Measurements from ENCODE around the gene BICC1. TPM values are rescaled to one million over a fixed set of nuclear protein-coding genes. Genes with fewer than 3 reads are reported as not detected.
A peak's percentile ranks its signal among the peaks of the same experiment; 100 is the strongest.

BICC1 gene
- total RNA-seq, 1 experiment from 2014 or later: 39.1 TPM

DNA sequence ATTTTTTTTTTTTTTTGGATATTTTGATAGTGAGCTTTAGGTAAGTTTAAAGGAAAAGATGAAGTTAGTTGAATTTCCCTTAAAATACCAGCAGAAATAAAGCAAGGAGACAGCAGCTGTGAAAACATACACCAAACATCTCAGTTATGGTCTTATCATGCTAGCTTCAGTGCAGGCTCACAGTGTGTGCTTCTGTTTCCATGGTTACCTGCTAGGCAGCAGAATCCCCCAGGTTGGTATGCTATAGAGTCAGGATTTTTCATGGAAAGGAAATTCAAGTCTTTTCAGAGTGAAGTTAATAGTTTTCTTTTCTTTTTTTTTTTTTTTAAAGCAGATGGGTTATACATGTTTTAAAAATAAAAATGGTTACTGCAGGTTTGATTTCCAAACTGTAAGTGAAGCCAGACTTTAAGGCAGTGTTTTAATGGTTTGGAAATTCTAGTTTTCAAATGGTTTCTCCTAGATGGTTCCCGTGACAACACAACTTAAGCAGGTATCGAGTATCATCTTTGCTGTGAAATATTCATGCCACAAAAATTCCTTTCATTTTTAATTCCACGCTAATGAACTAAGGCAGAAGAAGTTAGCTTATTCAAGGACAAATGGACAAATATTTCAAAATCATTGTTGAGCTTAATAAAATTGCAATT, 230.9 kb downstream of the BICC1 start:
- DNase-seq (ENCODE audit: low read depth): peak; percentile 60

DNA sequence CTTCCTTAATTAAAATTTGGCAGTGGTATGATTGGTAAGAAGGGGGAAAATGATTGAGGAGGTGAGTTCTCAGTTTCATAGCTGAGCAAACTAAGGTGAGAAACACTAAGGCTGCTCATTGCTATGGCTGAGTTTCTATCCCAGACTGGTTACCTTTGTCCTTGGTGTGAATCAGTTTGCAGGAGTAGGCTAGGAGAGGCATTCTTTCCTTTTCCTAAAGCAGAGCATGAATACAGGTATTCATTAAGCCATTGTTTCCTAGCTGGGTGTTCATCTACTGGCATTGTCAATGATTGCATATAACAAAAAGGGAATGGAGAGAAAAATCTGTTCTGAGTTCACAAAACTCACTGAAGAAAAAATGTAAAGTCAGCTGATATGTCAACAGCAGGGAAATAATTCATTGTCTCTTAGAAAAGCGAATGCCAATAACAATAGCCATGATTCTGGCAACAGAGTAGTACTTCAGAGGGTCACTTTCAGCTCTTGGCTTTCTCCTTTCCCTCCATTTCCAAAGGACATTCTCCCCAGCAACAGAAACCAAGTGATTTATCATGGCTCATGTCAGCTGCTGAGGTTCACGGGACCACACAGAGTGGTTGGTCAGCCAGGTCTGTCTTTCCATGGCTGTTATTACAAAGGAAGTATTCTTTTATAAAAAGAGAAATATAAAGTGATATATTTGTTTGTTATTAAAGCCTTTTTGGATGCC, 234.0 kb downstream of the BICC1 start:
- peak; percentile 30 for DNase-seq (ENCODE audit: low read depth)

GRCh38 chr10:58747687-58748086, 235.0 kb downstream of the BICC1 start:
- peak; percentile 38 for DNase-seq (ENCODE audit: low read depth)

DNA sequence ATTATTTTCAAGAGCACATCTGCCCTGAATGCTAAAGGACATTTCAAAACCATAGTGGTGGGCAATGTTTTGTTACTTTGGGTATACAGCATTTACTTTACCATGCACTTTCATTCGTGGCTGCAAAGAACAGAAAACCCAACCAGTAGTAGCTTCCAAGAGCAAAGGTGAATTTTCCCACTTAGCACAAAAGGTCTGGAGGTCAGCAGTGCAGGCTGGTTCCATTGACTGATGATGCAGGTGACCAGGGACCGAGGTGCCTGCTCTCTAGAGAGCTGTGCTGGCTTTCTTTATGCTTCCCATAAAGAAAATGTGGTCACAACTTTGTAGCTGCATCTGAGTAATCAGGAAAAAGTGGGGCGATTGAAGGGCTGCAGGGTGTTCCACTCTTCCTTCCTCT, 240.0 kb downstream of the BICC1 start:
- no peak for DNase-seq (ENCODE audit: low read depth)

DNA sequence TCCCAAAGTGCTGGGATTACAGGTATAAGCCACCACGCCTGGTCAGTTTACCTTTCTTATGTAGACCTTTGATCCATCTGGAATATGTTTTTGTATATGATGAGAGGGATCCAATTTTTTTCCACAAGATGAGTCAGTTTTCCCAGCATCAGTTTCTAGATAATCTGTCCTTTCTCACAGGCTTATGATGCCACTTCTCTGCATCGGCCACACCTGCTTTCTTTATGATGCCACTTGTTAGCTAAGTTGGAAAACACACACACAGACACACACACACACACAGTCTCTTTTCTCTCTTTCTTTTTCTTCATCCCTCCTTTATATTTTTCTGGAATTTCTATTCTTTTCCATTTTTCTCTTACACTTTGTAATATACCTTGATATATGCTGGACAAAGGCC, 240.8 kb downstream of the BICC1 start:
- no peak for DNase-seq (ENCODE audit: low read depth)

GRCh38 chr10:58754469-58755339, 242.0 kb downstream of the BICC1 start:
- no peak for DNase-seq (ENCODE audit: low read depth)

DNA sequence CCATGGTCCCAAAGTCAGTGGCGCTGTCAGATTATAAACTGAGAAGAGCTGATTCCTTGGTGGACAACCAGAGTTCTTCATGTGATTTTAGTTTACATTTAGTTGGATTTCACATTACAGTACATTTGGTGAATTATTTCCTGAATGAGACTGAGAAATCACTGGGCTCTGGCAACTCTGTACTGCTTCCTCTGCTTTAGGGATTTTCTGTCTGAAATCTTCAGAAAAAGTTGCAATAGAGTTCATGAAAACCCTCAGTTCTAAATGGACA, 242.6 kb downstream of the BICC1 start:
- no peak for DNase-seq (ENCODE audit: low read depth)

DNA sequence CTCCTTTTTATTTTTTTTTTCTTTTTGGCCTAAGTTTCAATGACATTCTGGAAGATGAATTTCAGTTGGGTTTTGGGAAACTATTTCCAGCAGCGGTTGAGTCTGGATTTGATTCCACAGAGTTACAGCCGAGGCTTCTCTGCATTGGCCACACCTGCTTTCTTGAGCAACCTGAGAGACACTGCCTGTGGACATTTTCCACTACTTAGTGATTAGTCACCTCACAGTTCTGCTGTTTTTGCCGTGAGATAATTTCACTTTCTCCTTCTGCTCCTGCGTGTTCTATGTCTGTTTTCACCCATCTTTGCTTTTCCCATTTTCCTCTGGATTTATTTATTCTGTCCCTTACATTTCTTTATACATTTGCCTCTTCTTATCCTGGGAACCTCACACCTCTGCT, 243.0 kb downstream of the BICC1 start:
- DNase-seq (ENCODE audit: low read depth): peak; percentile 86

DNA sequence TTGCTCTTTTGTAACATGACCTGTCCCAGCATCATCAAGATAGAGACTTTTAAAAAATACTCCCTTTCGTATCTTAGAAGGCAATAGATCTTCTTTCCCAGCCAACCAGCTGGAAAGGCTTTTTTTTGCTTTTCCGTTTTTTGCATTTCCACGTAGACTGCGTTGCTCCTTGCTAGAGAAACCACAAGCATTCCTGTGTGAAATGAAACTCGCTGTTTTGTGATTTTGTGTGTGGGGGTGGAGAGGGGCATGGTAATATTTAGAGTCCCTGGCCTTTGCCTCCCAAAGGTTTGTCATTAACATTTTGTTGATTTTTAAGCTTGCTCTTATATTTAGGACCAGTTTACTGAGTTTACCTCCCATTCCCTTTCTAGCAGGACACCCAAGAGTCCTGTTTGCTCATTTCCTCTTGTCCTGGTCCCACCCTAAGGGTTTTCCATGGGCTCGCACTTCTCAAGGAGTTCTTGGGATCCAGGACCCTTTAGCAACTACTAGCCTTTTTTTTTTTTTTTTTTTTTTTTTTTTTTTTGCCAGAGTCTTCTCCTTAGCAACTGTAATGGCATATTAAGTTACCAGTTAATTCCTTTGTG, 243.6 kb downstream of the BICC1 start:
- peak; percentile 71 for DNase-seq (ENCODE audit: low read depth)

DNA sequence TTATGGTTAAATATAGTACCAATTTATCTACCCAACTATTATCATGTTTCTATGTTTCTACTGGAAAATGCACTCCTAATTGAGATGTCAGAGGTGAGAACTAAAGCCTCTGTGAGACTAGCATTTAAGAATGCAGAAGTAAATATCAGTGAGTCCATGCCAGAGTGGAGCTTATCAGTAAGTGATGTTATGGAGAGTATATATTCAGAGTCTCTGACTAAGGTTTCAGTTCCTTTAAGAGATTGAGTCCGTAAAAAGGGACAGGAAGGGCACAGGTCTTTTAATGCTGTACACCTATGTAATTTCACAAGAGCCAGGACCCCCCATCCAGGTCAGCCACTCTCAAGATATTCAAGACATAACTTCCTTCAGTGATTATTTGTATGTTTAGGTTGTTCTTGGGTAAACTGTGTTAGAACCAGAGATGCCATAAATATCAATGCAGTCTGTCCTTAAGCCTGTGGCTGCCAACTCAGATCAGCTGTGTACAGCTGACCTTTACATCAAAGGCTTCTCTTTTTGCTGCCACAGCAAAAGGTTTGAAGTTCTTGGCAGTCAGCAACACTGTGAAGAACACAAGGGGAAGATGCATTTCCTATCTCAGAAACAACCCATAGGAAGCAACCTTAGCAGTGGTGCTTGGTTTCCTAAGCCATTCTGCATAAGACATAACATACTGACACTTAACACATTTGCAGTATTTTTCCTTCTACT, 244.8 kb downstream of the BICC1 start:
- DNase-seq (ENCODE audit: low read depth): no peak

- no peak for DNase-seq (ENCODE audit: low read depth)
Measured at GRCh38 chr10:58758321-58758720, 245.6 kb downstream of the BICC1 start.

GRCh38 chr10:58764087-58764747, 251.5 kb downstream of the BICC1 start:
- no peak for DNase-seq (ENCODE audit: low read depth)

GRCh38 chr10:58765910-58766309, 253.2 kb downstream of the BICC1 start:
- no peak for DNase-seq (ENCODE audit: low read depth)

DNA sequence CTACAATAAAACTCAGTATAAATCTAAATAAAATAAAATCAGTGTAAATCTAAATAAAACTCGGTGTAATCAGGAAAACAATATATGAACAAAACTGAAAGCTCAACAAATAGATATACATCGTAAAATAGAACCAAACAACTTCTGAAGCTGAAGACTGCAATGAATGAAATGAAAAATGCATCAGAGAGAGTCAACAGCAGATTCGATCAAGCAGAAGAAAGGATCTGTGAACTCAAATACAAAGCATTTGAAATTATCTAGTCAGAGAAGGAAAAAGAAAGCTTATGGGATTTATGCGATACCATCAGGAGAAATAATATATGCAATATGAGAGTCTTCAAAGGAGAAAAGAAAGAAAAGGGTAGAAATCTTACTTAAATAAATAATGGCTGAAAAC, 255.0 kb downstream of the BICC1 start:
- no peak for DNase-seq (ENCODE audit: low read depth)

DNA sequence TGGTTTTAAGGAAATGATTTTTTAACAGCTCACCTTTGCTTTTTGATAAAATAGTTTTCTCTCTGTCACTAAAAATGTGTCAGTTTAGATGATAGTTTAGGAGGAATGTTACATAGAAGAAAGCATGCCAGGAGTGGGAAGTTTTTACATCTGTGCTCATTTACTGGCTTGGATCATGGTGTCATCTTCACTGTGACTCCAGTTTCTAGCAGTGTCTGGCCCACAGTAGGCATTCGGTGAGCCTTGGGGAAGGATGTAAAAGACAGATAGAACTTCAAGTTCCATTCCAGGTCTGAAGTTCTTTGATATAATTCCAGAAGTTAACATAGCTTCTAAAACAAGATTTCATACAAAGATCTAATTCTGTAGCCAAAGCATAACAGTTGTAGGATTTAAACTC, 259.2 kb downstream of the BICC1 start:
- DNase-seq (ENCODE audit: low read depth): no peak

- DNase-seq (ENCODE audit: low read depth): no peak
Measured at GRCh38 chr10:58772758-58773157, 260.1 kb downstream of the BICC1 start.

DNA sequence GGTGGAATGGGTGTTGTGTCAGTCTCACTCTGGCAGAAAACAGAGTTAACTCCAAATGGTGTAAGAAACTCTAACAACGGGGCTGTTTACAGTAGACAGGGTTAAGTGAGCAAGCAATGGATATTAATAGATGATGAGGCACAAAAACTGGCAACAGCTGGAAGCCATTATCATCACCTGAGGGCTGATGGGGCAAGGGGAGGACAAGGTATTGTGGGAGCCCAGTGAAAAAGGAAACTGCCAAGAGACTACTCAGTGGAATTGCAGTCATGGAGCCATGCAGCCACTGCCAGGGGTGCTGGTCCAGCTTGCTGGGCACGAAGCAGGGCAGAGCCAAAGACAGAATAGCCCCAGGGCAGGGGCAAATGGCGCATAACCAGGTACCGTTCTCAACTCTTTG, 260.7 kb downstream of the BICC1 start:
- peak; percentile 15 for DNase-seq (ENCODE audit: low read depth)

DNA sequence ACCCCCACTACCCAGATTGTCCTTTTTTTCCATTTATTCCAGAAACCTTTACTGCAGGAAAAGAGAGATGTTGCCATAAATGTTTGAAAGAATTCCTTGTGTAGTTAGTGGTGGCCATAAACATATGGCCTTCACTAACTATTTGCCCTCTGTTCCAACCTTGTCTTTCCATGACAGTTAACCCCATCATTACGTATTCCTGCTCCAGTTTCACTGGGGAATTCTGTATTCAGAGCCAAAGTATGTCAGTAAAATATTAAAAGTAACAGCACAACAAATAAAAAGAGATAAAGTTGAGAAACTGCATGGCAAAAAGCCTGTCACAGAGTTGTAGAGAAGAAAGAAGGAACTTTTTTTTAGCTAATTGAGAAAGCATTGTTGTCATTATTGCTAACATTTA, 261.3 kb downstream of the BICC1 start:
- DNase-seq (ENCODE audit: low read depth): no peak

- peak; percentile 57 for DNase-seq (ENCODE audit: low read depth)
Measured at GRCh38 chr10:58775960-58776567, 263.4 kb downstream of the BICC1 start.

- DNase-seq (ENCODE audit: low read depth): no peak
Measured at GRCh38 chr10:58776568-58777318, 264.1 kb downstream of the BICC1 start.

Data from M059J (cell line).